Muscle layer of colon (tissue), 2 donors: ENCODE measurements around the gene PRKX.
"Not testable (repeated sequence)": the region's sequence is repeated elsewhere in the genome, so short reads cannot be mapped to it uniquely, and the experiment has no call there.

ENCODE experiments used
- H3K27ac ChIP-seq: one replicate; pipeline ENCODE4 v1.7.0; 2013; ENCODE audit warnings: low read depth, mild to moderate bottlenecking, low read length, moderate library complexity
- H3K27me3 ChIP-seq, 2 donors: one replicate each; pipeline ENCODE4 v1.7.0; 2013; ENCODE audit warnings: low read length in 2 of 2, mild to moderate bottlenecking in 2 of 2; ENCODE audit not compliant: insufficient read depth in 2 of 2, control insufficient read depth in 1 of 2
- H3K36me3 ChIP-seq: one replicate; pipeline ENCODE4 v1.7.0; 2013; ENCODE audit warnings: mild to moderate bottlenecking, low read length; ENCODE audit not compliant: insufficient read depth
- H3K4me1 ChIP-seq: one replicate; pipeline ENCODE4 v1.7.0; 2013; ENCODE audit warnings: mild to moderate bottlenecking, low read length; ENCODE audit not compliant: insufficient read depth
- H3K4me3 ChIP-seq, 2 donors: one replicate each; pipeline ENCODE4 v1.7.0; 2013; ENCODE audit warnings: low read length in 2 of 2, low read depth in 1 of 2, mild to moderate bottlenecking in 1 of 2, moderate library complexity in 1 of 2
- H3K9ac ChIP-seq: one replicate; pipeline ENCODE4 v1.7.0; 2013; ENCODE audit warnings: low read length
- H3K9me3 ChIP-seq: one replicate; pipeline ENCODE4 v1.7.0; 2013; ENCODE audit warnings: mild to moderate bottlenecking, low read length
- donor health status: abdominal sarcoma.
- donor health status: Adenocarcinoma of cecum.

PRKX gene

DNA sequence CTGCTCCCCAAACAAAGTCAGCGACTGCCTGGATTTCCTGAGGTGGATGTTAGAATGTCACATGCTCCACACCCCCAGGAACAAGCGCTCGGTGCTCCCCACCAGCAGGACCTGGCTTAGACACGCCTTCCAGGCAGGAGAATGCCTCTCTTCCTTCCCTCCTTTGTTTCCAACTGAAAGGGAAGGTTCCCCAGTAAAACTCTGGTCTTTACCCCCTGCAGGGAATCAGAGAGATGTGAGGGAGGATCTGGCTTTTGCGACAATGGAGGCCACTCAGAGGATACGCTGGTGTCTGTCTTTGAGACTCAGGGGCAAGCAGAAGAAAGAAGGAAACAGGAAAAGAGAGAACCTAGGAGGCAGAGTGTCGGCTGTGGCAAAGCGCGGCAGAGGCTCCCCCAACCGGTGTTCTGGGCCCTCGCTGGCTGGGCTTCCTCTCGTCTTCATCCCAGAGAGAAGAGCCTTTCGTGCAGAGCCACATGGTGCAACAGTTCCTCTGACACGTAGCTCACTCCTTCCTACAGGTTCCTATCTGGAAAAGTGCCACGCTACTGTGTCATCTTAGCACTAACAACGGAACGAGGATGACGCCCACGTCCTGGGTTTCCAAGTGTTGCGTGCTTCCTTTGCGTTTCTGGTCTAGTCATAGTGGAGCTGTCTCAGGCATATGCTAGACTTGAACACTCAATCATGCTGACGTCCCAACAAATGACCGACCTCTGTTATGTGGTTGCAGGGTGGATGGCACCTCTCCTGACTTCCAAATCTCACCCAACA is 73.4 kb downstream of the PRKX start:
- not testable (repeated sequence) for H3K36me3 ChIP-seq, H3K9ac ChIP-seq, H3K4me1 ChIP-seq, H3K27ac ChIP-seq, H3K4me3 ChIP-seq, H3K9me3 ChIP-seq, H3K27me3 ChIP-seq

DNA sequence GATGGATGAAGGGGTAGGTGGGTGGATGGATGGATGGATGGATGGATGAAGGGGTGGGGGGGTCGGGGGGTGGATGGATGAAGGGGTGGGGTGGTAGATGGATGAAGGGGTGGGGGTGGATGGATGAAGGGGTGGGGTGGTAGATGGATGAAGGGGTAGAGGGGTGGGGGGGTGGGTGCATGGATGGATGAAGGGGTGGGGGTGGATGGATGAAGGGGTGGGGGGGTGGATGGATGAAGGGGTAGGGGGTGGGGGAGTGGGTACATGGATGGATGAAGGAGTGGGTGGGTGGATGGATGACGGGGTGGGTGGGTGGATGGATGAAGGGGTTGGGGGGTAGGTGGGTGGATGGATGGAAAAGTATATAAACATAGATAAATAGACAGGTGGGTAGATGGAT is 74.2 kb downstream of the PRKX start:
- Histone ChIP-seq H3K27me3 (no peaks in the 10 kb centered on the region), H3K4me3 (no peak overlapping the region), H3K36me3 (no peaks in the 10 kb centered on the region), H3K4me1 (no peaks in the 10 kb centered on the region), H3K9ac (no peak overlapping the region), H3K27ac (no peak overlapping the region), H3K9me3 (no peaks in the 10 kb centered on the region)

GRCh38 chrX:3638280-3638873 is 75.1 kb downstream of the PRKX start:
- Histone ChIP-seq H3K9ac (no peak overlapping the region), H3K27me3 (no peaks in the 10 kb centered on the region), H3K27ac (no peak overlapping the region), H3K9me3 (no peaks in the 10 kb centered on the region), H3K36me3 (no peaks in the 10 kb centered on the region), H3K4me3 (no peak overlapping the region), H3K4me1 (no peaks in the 10 kb centered on the region)

DNA sequence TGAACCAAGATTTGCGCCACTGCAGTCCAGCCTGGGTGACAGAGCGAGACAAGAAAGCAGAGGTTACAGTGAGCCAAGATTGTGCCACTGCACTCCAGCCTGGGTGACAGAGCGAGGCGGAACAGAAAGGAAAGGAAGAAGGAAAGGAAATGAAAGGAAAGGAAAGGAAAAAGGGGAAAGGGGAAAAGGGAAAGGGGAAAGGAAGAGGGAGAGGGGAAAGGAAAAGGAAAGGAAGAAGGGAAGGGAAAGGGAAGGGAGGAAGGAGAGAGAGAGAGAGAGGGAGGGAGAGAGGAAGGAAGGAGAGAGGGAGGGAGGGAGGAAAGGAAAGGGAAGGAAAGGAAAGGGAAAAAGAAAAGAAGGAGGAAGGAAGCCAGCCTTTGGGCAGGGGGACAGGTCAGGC is 76.6 kb downstream of the PRKX start:
- no peaks in the 10 kb centered on the region for H3K4me1 ChIP-seq
- H3K4me3 ChIP-seq: no peak overlapping the region
- no peaks in the 10 kb centered on the region for H3K36me3 ChIP-seq

GRCh38 chrX:3631196-3631595 is 82.3 kb downstream of the PRKX start:
- H3K27me3 ChIP-seq: no peaks in the 10 kb centered on the region
- H3K4me3 ChIP-seq: no peak overlapping the region
- no peak overlapping the region for H3K27ac ChIP-seq
- no peaks in the 10 kb centered on the region for H3K9me3 ChIP-seq
- H3K9ac ChIP-seq: no peak overlapping the region
- H3K36me3 ChIP-seq: no peaks in the 10 kb centered on the region
- no peaks in the 10 kb centered on the region for H3K4me1 ChIP-seq

More for the DNA sequence above, 76.6 kb downstream of the PRKX start:
- Histone ChIP-seq H3K9me3 (no peaks in the 10 kb centered on the region), H3K9ac (no peak overlapping the region), H3K27ac (no peak overlapping the region), H3K27me3 (no peaks in the 10 kb centered on the region)

GRCh38 chrX:3627594-3627993 is 85.9 kb downstream of the PRKX start:
- H3K4me3 ChIP-seq: no peak overlapping the region
- H3K36me3 ChIP-seq: no peaks in the 10 kb centered on the region
- H3K9me3 ChIP-seq: no peaks in the 10 kb centered on the region
- no peak overlapping the region for H3K27ac ChIP-seq
- no peaks in the 10 kb centered on the region for H3K27me3 ChIP-seq
- H3K9ac ChIP-seq: no peak overlapping the region
- H3K4me1 ChIP-seq: no peaks in the 10 kb centered on the region

- Histone ChIP-seq H3K4me3 (no peak overlapping the region), H3K4me1 (no peaks in the 10 kb centered on the region), H3K9me3 (no peaks in the 10 kb centered on the region), H3K27ac (no peak overlapping the region), H3K27me3 (no peaks in the 10 kb centered on the region), H3K9ac (no peak overlapping the region), H3K36me3 (no peaks in the 10 kb centered on the region)
Measured at GRCh38 chrX:3621414-3621813, 92.0 kb downstream of the PRKX start.

DNA sequence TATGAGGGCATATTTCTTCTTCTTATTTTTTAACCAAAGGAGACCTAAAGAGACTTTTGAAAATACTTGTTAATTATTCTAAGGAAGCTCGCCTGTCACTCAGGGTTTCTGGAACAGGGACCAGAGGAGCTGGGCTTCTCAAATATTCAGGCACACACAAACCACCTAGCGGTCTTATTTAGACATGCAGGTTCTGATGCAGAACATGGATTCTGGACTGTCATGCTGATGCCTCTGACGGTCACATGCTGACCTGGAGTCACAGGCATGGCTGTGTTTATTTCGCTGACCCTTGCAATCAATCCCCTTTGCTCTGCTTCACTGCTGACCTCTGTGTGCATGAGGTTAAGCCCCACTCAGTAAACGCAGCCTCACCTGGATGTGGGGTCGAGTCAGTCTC is 101.7 kb downstream of the PRKX start:
- H3K9me3 ChIP-seq, H3K4me1 ChIP-seq, H3K4me3 ChIP-seq, H3K27me3 ChIP-seq, H3K27ac ChIP-seq, H3K36me3 ChIP-seq, H3K9ac ChIP-seq: not testable (repeated sequence)

DNA sequence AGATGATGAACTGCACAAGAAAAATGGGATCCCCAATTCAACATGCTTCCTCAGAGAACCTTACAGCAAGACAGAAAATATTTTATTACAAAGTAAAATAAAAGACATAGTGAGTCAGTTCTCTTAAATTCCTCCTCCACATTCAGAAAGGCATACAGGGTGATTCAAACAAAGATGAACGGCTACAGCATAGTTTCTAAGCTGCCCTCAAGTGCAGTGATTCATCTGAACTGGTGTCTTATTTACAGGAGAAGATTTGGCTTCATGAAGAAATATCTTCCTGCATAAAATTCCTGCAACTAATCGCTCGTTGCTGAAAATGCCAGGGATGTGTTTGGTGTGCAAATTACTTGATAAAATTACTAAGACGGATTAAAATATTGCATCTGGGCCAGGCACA is 103.6 kb downstream of the PRKX start:
- Histone ChIP-seq H3K4me1 (no peaks in the 10 kb centered on the region), H3K9me3 (no peaks in the 10 kb centered on the region), H3K9ac (no peak overlapping the region), H3K27me3 (no peaks in the 10 kb centered on the region), H3K27ac (no peak overlapping the region), H3K36me3 (no peaks in the 10 kb centered on the region), H3K4me3 (no peak overlapping the region)

DNA sequence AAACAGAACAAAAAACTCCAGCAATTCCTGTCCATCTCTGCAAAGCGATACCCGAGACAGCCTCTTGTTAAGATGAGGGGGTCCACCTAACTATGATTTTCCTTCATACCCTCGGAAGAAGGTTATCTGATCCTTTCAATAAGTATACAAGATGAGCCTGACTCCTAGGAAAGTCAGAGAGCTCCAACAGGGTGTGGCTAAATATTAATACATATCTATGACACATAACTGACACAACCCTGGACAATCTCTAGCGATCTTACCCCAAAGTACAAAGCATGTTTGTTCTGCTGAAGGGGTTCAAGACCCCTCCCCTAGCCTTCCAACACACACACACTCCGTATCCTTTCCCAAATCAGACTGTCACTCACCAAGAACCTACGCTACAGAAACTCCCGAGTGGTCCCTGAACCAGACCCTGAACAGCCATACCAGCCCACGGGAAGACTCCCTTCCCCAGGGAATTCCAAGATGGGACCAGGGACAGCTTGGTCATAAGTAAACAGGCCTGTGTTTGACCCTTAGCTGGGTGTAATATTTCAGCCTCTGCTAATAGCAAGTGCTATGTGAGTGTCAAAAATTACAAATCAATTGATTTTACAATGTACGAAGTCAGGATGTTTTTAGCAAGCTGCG is 110.3 kb downstream of the PRKX start:
- Histone ChIP-seq H3K4me1 (no peaks in the 10 kb centered on the region), H3K27me3 (no peaks in the 10 kb centered on the region), H3K36me3 (no peaks in the 10 kb centered on the region), H3K9me3 (no peaks in the 10 kb centered on the region), H3K9ac (no peak overlapping the region), H3K27ac (no peak overlapping the region), H3K4me3 (no peak overlapping the region)

GRCh38 chrX:3599802-3600430 is 113.5 kb downstream of the PRKX start:
- no peak overlapping the region for H3K9ac ChIP-seq
- H3K36me3 ChIP-seq: no peaks in the 10 kb centered on the region
- no peak overlapping the region for H3K4me3 ChIP-seq
- no peaks in the 10 kb centered on the region for H3K27me3 ChIP-seq
- no peak overlapping the region for H3K27ac ChIP-seq
- no peaks in the 10 kb centered on the region for H3K4me1 ChIP-seq
- H3K9me3 ChIP-seq: no peaks in the 10 kb centered on the region
